ENCODE data around the gene GPRC5C. TPM values are rescaled to one million over a fixed set of nuclear protein-coding genes. Genes with fewer than 3 reads are reported as not detected.

Gene GPRC5C
- total and polyA plus RNA-seq, 2 donors (not counting 3 experiments of a cell fraction or from before 2014, with no cell fraction given) = not detected

DNA sequence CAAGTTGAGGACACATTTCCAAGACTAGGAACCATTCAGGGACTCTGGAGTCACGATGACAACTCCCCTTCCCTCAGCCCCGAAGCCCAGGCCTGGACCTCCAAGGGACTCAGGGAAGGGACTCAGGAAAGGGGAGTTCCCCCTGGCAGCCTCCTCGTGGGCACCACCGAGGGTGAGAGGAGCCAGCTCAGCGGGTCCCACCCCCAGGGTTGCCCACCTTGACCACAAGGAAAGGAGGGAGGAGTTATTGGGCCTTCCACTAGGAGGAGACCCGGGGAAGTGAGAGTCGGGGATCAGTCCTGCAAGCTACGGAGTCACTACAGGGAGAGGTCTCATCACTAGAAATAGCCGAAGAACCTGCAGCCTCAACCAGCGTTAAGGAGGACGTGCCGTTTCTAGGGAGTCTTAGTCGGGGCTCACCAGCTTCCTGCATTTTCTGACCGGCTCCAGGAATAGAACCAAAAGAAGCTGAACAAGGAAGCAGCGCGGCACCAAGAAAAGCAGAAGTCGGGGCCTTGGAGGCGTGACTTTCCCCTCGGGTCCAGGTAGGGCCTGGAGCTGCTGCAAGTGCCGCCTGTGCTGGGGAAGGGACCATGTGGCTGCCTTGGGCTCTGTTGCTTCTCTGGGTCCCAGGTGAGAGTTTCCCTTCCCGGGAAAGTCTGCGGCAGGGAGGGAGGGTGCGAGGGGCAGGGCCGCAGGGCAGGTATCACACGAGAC, 34.4 kb downstream of the GPRC5C start, which contains the start of gene CD300A:
TSS of gene CD300A (plus strand) at position 524 of the 717 bp plus-strand sequence. CDS start at position 594, 70 bp downstream.
- Histone ChIP-seq H3K27me3 (ENCODE audit: control insufficient read depth in 2 of 2, insufficient read depth in 2 of 2, low read length in 2 of 2) (peaks cover 1 to 11% of the 10 kb centered on the region in 2 experiments), H4K20me1 (replicated peaks; ENCODE audit: control insufficient read depth, extremely low read depth, insufficient read depth, low read length) (no peaks in the 10 kb centered on the region), H3K79me2 (ENCODE audit: control insufficient read depth, insufficient read depth, low read length) (no peaks in the 10 kb centered on the region), H3K9ac (replicated peaks; ENCODE audit: extremely low read depth, insufficient read depth, low read length) (no peak within 1 kb of the TSS), H2AFZ (ENCODE audit: low read depth, low read length) (no peak within 1 kb of the TSS), H3K27ac (ENCODE audit: insufficient read depth, low read depth, low read length) (no peak within 1 kb of the TSS), H3K4me2 (ENCODE audit: insufficient read depth, low read length) (no peak within 1 kb of the TSS), H3K4me1 (ENCODE audit: control insufficient read depth, extremely low read depth, insufficient read depth, low read length) (no peaks in the 10 kb centered on the region), H3K9me3 (replicated peaks; ENCODE audit: control insufficient read depth, insufficient read depth, low read length) (no peaks in the 10 kb centered on the region), H3K9me1 (replicated peaks; ENCODE audit: control insufficient read depth, extremely low read depth, insufficient read depth, low read length) (no peaks in the 10 kb centered on the region), H3K36me3 (ENCODE audit: control insufficient read depth in 2 of 2, extremely low read depth in 1 of 2, insufficient read depth in 2 of 2, low read length in 2 of 2) (no peaks in the 10 kb centered on the region), H3K4me3 (replicated peaks in 1 of 3; ENCODE audit: insufficient read depth in 1 of 3, low read depth in 1 of 3, low read length in 3 of 3) (no peak within 1 kb of the TSS)
- intact Hi-C loops (cut with micrococcal nuclease) = no loop called here
- BruUV-seq (replicated peaks) = no TSS peak
- CTCF ChIA-PET = no interaction called here
- DNase-seq (ENCODE audit: low read depth, low spot score) = no peak
- POLR2A ChIA-PET = no interaction called here
- TF ChIP-seq, protein P1, sequence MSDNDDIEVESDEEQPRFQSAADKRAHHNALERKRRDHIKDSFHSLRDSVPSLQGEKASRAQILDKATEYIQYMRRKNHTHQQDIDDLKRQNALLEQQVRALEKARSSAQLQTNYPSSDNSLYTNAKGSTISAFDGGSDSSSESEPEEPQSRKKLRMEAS (IDR thresholded peaks at IDR 0.05; ENCODE audit: insufficient read depth, insufficient read length) = no peak
- TF ChIP-seq GATA2 (IDR thresholded peaks at IDR 0.05; ENCODE audit: insufficient read depth, insufficient read length, low read depth, low read length) = no peak
- TF ChIP-seq EZH2 (IDR thresholded peaks at IDR 0.05; ENCODE audit: borderline replicate concordance, low read depth, low read length, severe bottlenecking) = no peak
- dilution Hi-C loops (cut with MboI; ENCODE audit: extremely low pct_ligation_motif_present, low sequenced_read_pairs) = no loop called here
- no peak for FAIRE-seq

DNA sequence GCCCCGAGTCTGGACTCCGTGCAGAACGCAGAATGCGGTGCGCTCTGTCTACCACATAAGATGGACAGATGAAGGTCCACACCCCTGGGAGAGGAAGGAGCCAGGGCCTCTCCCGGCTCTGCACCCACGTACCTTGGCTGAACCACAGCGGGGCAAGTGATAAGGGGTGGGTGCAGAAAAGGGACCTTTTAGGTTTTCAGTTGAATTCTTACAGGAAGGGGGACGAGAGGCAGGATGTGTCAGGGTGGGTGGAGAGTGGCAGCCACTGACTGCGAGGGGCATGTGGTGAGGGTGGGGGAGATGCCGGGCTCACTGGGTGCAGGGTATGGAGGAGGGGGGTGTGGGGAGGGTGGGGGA, 34.9 kb downstream of the GPRC5C start:
- Histone ChIP-seq H3K9ac (replicated peaks; ENCODE audit: extremely low read depth, insufficient read depth, low read length) (no peak overlapping the region), H4K20me1 (replicated peaks; ENCODE audit: control insufficient read depth, extremely low read depth, insufficient read depth, low read length) (no peaks in the 10 kb centered on the region), H3K4me3 (replicated peaks in 1 of 3; ENCODE audit: insufficient read depth in 1 of 3, low read depth in 1 of 3, low read length in 3 of 3) (no peak overlapping the region), H3K4me1 (ENCODE audit: control insufficient read depth, extremely low read depth, insufficient read depth, low read length) (no peaks in the 10 kb centered on the region), H3K4me2 (ENCODE audit: insufficient read depth, low read length) (no peak overlapping the region), H2AFZ (ENCODE audit: low read depth, low read length) (no peak overlapping the region), H3K9me3 (replicated peaks; ENCODE audit: control insufficient read depth, insufficient read depth, low read length) (no peaks in the 10 kb centered on the region), H3K27ac (ENCODE audit: insufficient read depth, low read depth, low read length) (no peak overlapping the region), H3K36me3 (ENCODE audit: control insufficient read depth in 2 of 2, extremely low read depth in 1 of 2, insufficient read depth in 2 of 2, low read length in 2 of 2) (no peaks in the 10 kb centered on the region), H3K27me3 (ENCODE audit: control insufficient read depth in 2 of 2, insufficient read depth in 2 of 2, low read length in 2 of 2) (peaks cover 1 to 11% of the 10 kb centered on the region in 2 experiments), H3K79me2 (ENCODE audit: control insufficient read depth, insufficient read depth, low read length) (no peaks in the 10 kb centered on the region), H3K9me1 (replicated peaks; ENCODE audit: control insufficient read depth, extremely low read depth, insufficient read depth, low read length) (no peaks in the 10 kb centered on the region)
- no TSS peak for BruUV-seq (replicated peaks)
- FAIRE-seq (no peak), DNase-seq (ENCODE audit: low read depth, low spot score) (no peak)
- POLR2A ChIA-PET = no interaction called here
- TF ChIP-seq JUN (IDR thresholded peaks at IDR 0.05; ENCODE audit: borderline replicate concordance, insufficient read depth, insufficient read length, low read depth) = no peak
- TF ChIP-seq, protein P1 (IDR thresholded peaks at IDR 0.05; ENCODE audit: insufficient read depth, insufficient read length) = no peak
- TF ChIP-seq MYC (IDR thresholded peaks at IDR 0.05; ENCODE audit: low read depth, low read length) = no peak
- TF ChIP-seq POLR2AphosphoS5 (IDR thresholded peaks at IDR 0.05; ENCODE audit: insufficient read depth, low read depth, low read length) = no peak
- TF ChIP-seq EZH2 (IDR thresholded peaks at IDR 0.05; ENCODE audit: borderline replicate concordance, low read depth, low read length, severe bottlenecking) = no peak
- TF ChIP-seq POLR2A (IDR thresholded peaks at IDR 0.05; ENCODE audit: low read depth, low read length) = no peak
- CTCF ChIA-PET = interaction anchor here (1.5 kb wide), 1 partner anchor 88 kb away, joined by 3 read pairs; no protein-coding TSS in a partner anchor
- intact Hi-C loops (cut with micrococcal nuclease) (no loop called here), dilution Hi-C loops (cut with MboI; ENCODE audit: extremely low pct_ligation_motif_present, low sequenced_read_pairs) (no loop called here)
